Prostate gland (tissue), 2 donors: Measurements from ENCODE around the gene HAPLN3.

Experiments
- CTCF ChIP-seq, 4 experiments: fragments of 200-600 bp in 2 of 4; fragments of 450-650 bp in 2 of 4; sonication (generic) in 2 of 4; IDR thresholded peaks; 1 replicate in 3 of 4; 2 replicates in 1 of 4; pipeline ENCODE4 v1.5.1; 2016 to 2019; ENCODE audit warnings: antibody characterized with exemption in 4 of 4, mild to moderate bottlenecking in 2 of 4, moderate library complexity in 2 of 4
- POLR2A ChIP-seq: fragments of 450-650 bp; IDR thresholded peaks from one replicate; pipeline ENCODE4 v1.6.1; 2016; ENCODE audit warnings: antibody characterized with exemption, mild to moderate bottlenecking
- POLR2AphosphoS5 ChIP-seq: sonication (generic); formaldehyde crosslinking; IDR thresholded peaks from one replicate; pipeline ENCODE4 v1.6.1; 2017; ENCODE audit warnings: antibody characterized with exemption

GRCh38 chr15:88830016-88830415 lies 65.3 kb downstream of the HAPLN3 start:
- TF ChIP-seq CTCF (IDR thresholded peaks at IDR 0.05) = no peak
- TF ChIP-seq POLR2A = no peak
- no peak for TF ChIP-seq POLR2AphosphoS5
